BLaER1 (cell line): ENCODE data around the gene ELMOD3.
"Not testable (repeated sequence)": the region's sequence is repeated elsewhere in the genome, so short reads cannot be mapped to it uniquely, and the experiment has no call there.

ENCODE experiments used
- H3K27ac ChIP-seq: shearing (Covaris generic); formaldehyde crosslinking; 2 replicates; pipeline ENCODE4 v1.8.1; 2022
- H3K27me3 ChIP-seq: shearing (Covaris generic); formaldehyde crosslinking; 2 replicates; pipeline ENCODE4 v1.8.1; 2022
- H3K36me3 ChIP-seq: shearing (Covaris generic); formaldehyde crosslinking; 2 replicates; pipeline ENCODE4 v1.8.1; 2022
- H3K4me1 ChIP-seq: shearing (Covaris generic); formaldehyde crosslinking; 2 replicates; pipeline ENCODE4 v1.8.1; 2022
- H3K4me2 ChIP-seq: shearing (Covaris generic); formaldehyde crosslinking; 2 replicates; pipeline ENCODE4 v1.8.1; 2022
- H3K4me3 ChIP-seq: shearing (Covaris generic); formaldehyde crosslinking; 2 replicates; pipeline ENCODE4 v1.8.1; 2022
- H3K9ac ChIP-seq: shearing (Covaris generic); formaldehyde crosslinking; 2 replicates; pipeline ENCODE4 v1.8.1; 2022
- H3K9me3 ChIP-seq: shearing (Covaris generic); formaldehyde crosslinking; 2 replicates; pipeline ENCODE4 v1.8.1; 2022
- H4K20me1 ChIP-seq: shearing (Covaris generic); formaldehyde crosslinking; 2 replicates; pipeline ENCODE4 v1.8.1; 2022
- Cebpa-rat ChIP-seq: shearing (Covaris generic); IDR thresholded peaks from 2 replicates; pipeline ENCODE4 v1.8.1; 2022

ELMOD3 gene

GRCh38 chr2:85410584-85411404 lies 56.2 kb downstream of the ELMOD3 start:
- H3K4me2 ChIP-seq, result peak overlapping the region; percentile 93
- H3K36me3 ChIP-seq, result no peaks in the 10 kb centered on the region
- H3K27me3 ChIP-seq, result peaks cover 27% of the 10 kb centered on the region
- H4K20me1 ChIP-seq, result no peaks in the 10 kb centered on the region
- H3K27ac ChIP-seq, result peak overlapping the region; percentile 88
- no peak for TF ChIP-seq Cebpa-rat
- H3K4me3 ChIP-seq, result peak overlapping the region; percentile 66
- H3K4me1 ChIP-seq, result peaks cover 91% of the 10 kb centered on the region
- H3K9me3 ChIP-seq, result no peaks in the 10 kb centered on the region
- peak overlapping the region; percentile 72 for H3K9ac ChIP-seq

DNA sequence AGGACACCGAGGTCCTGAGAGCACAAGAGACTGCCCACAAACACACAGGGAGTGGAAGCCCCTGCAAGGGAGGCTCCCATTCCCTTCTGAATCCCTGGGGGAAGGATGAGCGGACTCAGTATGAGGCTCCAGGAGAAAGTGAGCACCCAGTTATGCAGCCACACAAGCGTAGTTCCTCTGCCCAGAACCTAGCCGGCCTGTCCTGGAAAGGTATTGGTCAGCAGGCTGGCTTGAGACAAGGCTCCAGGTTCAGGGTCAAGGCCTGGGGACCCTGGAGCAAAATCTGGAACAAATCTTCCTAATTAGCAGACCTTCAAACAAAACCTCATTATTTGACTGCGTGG lies 56.8 kb downstream of the ELMOD3 start:
- H3K36me3 ChIP-seq, result no peaks in the 10 kb centered on the region
- H3K4me3 ChIP-seq, result no peak overlapping the region
- H3K9ac ChIP-seq, result no peak overlapping the region
- peaks cover 27% of the 10 kb centered on the region for H3K27me3 ChIP-seq
- peaks cover 85% of the 10 kb centered on the region for H3K4me1 ChIP-seq
- peak overlapping the region; percentile 93; the same call in 1 of the 2 replicates for H3K4me2 ChIP-seq
- peak overlapping the region; percentile 27; the same call in 1 of the 2 replicates for H3K27ac ChIP-seq
- no peak for TF ChIP-seq Cebpa-rat
- no peaks in the 10 kb centered on the region for H3K9me3 ChIP-seq
- H4K20me1 ChIP-seq, result no peaks in the 10 kb centered on the region

DNA sequence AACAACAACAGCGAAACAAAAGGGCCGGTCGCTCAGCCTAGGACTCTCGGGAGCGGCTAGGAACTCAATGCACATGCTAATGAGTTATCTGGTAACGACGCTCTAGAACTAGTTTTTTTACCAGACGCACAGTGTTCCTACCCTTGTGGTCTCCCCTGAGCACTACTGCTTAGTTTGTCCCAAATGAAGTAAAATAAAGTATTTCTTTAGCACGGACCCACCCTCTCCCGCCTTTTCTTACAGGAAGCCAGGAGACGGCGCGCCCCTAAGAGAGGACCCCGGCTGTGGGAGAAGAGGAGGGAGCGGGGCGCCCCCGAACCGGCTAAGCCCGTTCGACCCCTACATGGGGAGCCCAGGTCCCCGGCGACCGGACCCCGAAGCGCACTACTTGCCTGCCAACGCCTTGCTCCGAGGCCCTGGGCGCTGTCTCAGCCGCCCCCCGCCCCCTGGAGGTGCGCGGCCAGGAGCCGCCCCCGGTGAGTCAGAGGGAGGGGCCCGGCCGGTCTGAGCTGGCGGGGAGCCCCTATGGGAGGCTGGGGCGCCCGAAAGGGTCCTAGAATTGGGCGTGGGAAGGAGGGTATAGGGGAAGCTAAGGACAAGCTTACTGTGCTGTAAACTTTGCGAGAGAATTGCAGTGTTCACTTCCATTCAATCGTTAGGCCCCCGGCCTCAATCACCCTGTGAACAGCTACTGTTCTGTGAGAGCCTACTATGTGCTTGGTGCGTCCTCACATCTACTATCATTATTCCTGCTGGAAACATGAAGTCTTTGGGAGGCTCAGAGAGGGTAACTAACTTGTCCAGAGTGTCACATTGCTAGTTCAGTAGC lies 59.2 kb downstream of the ELMOD3 start:
- Histone ChIP-seq H3K36me3 (no peaks in the 10 kb centered on the region), H3K27me3 (peaks cover 27% of the 10 kb centered on the region), H3K4me1 (peaks cover 73% of the 10 kb centered on the region), H3K4me2 (peak overlapping the region; percentile 78), H3K4me3 (peak overlapping the region; percentile 65), H3K9ac (peak overlapping the region; percentile 69), H3K9me3 (no peaks in the 10 kb centered on the region), H3K27ac (peak overlapping the region; percentile 60), H4K20me1 (no peaks in the 10 kb centered on the region)
- no peak for TF ChIP-seq Cebpa-rat

GRCh38 chr2:85414421-85414759 lies 59.8 kb downstream of the ELMOD3 start:
- not testable (repeated sequence) for H3K4me3 ChIP-seq, H3K36me3 ChIP-seq, H3K9me3 ChIP-seq, H4K20me1 ChIP-seq
- Histone ChIP-seq H3K4me2 (peak overlapping the region; percentile 78), H3K27me3 (peaks cover 27% of the 10 kb centered on the region), H3K4me1 (peaks cover 73% of the 10 kb centered on the region), H3K9ac (peak overlapping the region; percentile 69; the same call in 1 of the 2 replicates), H3K27ac (peak overlapping the region; percentile 60; the same call in 1 of the 2 replicates)

GRCh38 chr2:85414761-85415553 lies 60.4 kb downstream of the ELMOD3 start:
- Histone ChIP-seq H3K27me3 (peaks cover 27% of the 10 kb centered on the region), H3K4me1 (peaks cover 73% of the 10 kb centered on the region), H3K4me3 (no peak overlapping the region), H4K20me1 (no peaks in the 10 kb centered on the region), H3K9ac (no peak overlapping the region), H3K36me3 (no peaks in the 10 kb centered on the region), H3K27ac (no peak overlapping the region), H3K4me2 (no peak overlapping the region), H3K9me3 (no peaks in the 10 kb centered on the region)
- no peak for TF ChIP-seq Cebpa-rat

GRCh38 chr2:85415980-85416650 lies 61.5 kb downstream of the ELMOD3 start:
- Histone ChIP-seq H3K4me2 (no peak overlapping the region), H4K20me1 (no peaks in the 10 kb centered on the region), H3K27me3 (peaks cover 27% of the 10 kb centered on the region), H3K36me3 (no peaks in the 10 kb centered on the region), H3K27ac (no peak overlapping the region), H3K9ac (no peak overlapping the region), H3K4me3 (no peak overlapping the region), H3K4me1 (peaks cover 74% of the 10 kb centered on the region), H3K9me3 (no peaks in the 10 kb centered on the region)
- no peak for TF ChIP-seq Cebpa-rat

- peaks cover 78% of the 10 kb centered on the region for H3K4me1 ChIP-seq
Measured at GRCh38 chr2:85418132-85419008, 63.8 kb downstream of the ELMOD3 start, which contains the start of gene SH2D6. Gene SH2D6 (plus strand): TSS chr2:85418714. CDS start chr2:85429466, 10,752 bp downstream.

DNA sequence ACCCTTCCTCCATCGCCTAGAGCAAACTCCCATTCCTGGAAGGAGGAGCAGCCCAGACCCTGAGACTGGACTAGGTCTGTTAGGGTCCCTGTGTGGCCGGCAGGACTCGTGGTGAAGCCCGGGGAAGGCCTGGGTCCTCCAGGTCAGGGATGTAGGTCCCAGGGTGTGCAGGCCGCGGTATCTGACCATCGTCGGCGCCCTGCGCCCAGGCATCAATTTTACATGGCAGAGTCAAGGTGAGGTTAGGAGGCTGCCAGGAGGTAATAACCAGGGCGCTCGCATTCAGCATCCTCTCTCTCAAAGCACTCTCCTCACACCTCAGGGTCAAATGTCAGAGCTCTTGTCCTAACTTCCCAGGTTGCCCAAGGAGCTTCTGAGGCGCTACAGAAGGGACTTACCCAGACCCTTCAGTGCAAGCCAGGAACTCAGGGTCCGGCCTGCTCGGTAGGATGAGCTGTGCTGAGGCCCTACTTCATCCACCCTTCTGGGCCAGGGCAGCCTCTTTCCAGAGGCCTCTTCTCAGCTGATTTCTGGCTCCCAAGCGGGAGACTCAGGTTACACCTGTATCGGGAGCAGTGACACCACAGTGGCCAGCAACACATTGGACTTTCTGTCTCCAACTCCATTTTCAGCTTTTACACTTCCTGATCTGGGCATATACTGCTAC lies 64.6 kb downstream of the ELMOD3 start:
- peaks cover 11% of the 10 kb centered on the region; the same call in 1 of the 2 replicates for H3K27me3 ChIP-seq
- peak overlapping the region; percentile 89 for H3K9ac ChIP-seq
- no peak for TF ChIP-seq Cebpa-rat
- H3K27ac ChIP-seq, result peak overlapping the region; percentile 95
- peaks cover 78% of the 10 kb centered on the region for H3K4me1 ChIP-seq
- H3K9me3 ChIP-seq, result no peaks in the 10 kb centered on the region
- no peaks in the 10 kb centered on the region for H3K36me3 ChIP-seq
- peak overlapping the region; percentile 89 for H3K4me2 ChIP-seq
- no peaks in the 10 kb centered on the region for H4K20me1 ChIP-seq
- peak overlapping the region; percentile 70 for H3K4me3 ChIP-seq

More at GRCh38 chr2:85418132-85419008, 63.8 kb downstream of the ELMOD3 start, which contains the start of gene SH2D6:
- Histone ChIP-seq H3K27ac (peak within 1 kb of the TSS; percentile 95), H3K9ac (peak within 1 kb of the TSS; percentile 89), H4K20me1 (no peaks in the 10 kb centered on the region), H3K27me3 (peaks cover 18% of the 10 kb centered on the region), H3K36me3 (no peaks in the 10 kb centered on the region), H3K4me2 (peak within 1 kb of the TSS; percentile 89), H3K9me3 (no peaks in the 10 kb centered on the region), H3K4me3 (peak within 1 kb of the TSS; percentile 70)
- peak; percentile 43; the same call in 1 of the 2 replicates for TF ChIP-seq Cebpa-rat
